BE2C (cell line): ENCODE data around the gene ANKRD17.
"Not testable (repeated sequence)": the region's sequence is repeated elsewhere in the genome, so short reads cannot be mapped to it uniquely, and the experiment has no call there.

Experiments used
- DNase-seq: peaks from one replicate; pipeline ENCODE4 v3.0.0-alpha.2; 2020
- H3K27me3 ChIP-seq: fragments of 250-450 bp; sonication (Bioruptor Pico); 2 replicates; pipeline ENCODE4 v1.5.1; 2020; ENCODE audit warnings: mild to moderate bottlenecking
- H3K36me3 ChIP-seq: fragments of 250-450 bp; sonication (Bioruptor Pico); 2 replicates; pipeline ENCODE4 v1.5.1; 2020; ENCODE audit warnings: mild to moderate bottlenecking
- H3K4me1 ChIP-seq: fragments of 250-450 bp; sonication (Bioruptor Pico); 2 replicates; pipeline ENCODE4 v1.5.1; 2020
- H3K4me3 ChIP-seq: 2 replicates; pipeline ENCODE4 v1.5.1; 2011; ENCODE audit warnings: low read depth, low read length
- H3K9me3 ChIP-seq: fragments of 250-450 bp; sonication (Bioruptor Pico); 2 replicates; pipeline ENCODE4 v1.5.1; 2020
- TF ChIP-seq, protein P1 (sequence below): IDR thresholded peaks from 2 replicates; pipeline ENCODE4 v1.5.1; 2012; ENCODE audit warnings: mild to moderate bottlenecking, low read depth, low read length

ANKRD17 gene

GRCh38 chr4:73258436-73258685, 237 bp downstream of the ANKRD17 start:
- H3K9me3 ChIP-seq: no peaks in the 10 kb centered on the region
- no peaks in the 10 kb centered on the region for H3K4me1 ChIP-seq
- DNase-seq: no peak
- peak overlapping the region; percentile 89 for H3K4me3 ChIP-seq
- TF ChIP-seq, protein P1, sequence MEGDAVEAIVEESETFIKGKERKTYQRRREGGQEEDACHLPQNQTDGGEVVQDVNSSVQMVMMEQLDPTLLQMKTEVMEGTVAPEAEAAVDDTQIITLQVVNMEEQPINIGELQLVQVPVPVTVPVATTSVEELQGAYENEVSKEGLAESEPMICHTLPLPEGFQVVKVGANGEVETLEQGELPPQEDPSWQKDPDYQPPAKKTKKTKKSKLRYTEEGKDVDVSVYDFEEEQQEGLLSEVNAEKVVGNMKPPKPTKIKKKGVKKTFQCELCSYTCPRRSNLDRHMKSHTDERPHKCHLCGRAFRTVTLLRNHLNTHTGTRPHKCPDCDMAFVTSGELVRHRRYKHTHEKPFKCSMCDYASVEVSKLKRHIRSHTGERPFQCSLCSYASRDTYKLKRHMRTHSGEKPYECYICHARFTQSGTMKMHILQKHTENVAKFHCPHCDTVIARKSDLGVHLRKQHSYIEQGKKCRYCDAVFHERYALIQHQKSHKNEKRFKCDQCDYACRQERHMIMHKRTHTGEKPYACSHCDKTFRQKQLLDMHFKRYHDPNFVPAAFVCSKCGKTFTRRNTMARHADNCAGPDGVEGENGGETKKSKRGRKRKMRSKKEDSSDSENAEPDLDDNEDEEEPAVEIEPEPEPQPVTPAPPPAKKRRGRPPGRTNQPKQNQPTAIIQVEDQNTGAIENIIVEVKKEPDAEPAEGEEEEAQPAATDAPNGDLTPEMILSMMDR: no peak
- peaks cover 16% of the 10 kb centered on the region for H3K36me3 ChIP-seq
- no peaks in the 10 kb centered on the region for H3K27me3 ChIP-seq

DNA sequence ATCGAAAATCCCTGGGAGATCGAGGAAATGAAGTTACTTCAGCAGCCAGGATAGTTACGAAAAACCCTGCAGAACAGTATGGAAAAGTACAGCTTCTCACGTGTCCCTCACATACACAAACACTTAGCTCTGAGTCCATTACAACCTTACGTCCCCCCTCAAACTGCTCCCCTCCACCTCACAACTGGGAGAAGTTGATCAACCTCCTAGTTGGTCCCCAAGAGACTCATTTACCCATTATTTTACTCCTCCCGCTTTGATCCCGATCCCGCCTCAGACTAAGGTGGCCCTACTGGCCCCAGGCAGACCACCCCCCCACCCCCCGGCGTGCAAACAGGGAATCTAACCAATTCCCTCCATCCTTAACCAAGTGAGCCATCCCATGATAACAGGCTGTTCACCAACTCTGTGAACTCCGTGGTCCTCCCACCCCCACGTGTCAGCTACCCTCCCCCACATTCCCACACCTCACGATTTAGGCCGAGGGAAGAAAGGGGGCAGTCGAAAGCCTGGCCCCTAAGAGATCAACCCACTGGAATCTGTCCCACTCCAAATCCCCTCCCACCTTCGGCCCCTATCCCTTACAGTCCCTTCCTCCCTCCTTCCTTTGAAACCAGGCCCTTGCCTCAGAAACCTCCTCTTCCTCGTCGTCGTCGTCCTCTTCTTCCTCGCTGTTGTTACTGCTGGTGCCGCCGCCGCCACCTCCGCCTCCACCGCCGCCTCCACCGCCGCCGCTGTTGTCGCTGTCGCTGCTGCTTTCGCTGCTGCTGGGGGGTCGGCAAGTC, 755 bp downstream of the ANKRD17 start:
- peak; percentile 53 for DNase-seq
- H3K4me3 ChIP-seq: peak overlapping the region; percentile 89
- peaks cover 21% of the 10 kb centered on the region for H3K36me3 ChIP-seq
- H3K27me3 ChIP-seq: no peaks in the 10 kb centered on the region
- H3K9me3 ChIP-seq: no peaks in the 10 kb centered on the region
- no peaks in the 10 kb centered on the region for H3K4me1 ChIP-seq
- TF ChIP-seq, protein P1: no peak

DNA sequence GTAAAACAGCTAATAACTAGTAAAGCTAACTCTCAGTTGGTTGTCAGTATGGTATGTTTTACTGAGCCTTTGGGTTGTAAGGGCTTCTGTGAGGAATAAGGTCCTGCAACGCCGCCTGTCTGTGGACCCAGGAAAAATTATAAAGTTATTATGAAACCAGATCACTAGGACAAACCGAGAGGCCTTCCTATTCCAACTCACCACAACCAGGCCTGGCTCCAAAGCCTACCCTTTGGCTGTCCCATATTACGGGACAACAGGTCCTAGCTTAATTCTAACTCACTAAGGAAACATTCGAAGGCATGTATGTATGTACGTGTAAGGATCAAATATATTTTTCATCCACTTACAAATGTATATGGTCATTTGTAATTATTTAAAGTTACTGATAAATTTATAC, 1.4 kb downstream of the ANKRD17 start:
- Histone ChIP-seq H3K4me1 (no peaks in the 10 kb centered on the region), H3K9me3 (no peaks in the 10 kb centered on the region), H3K27me3 (no peaks in the 10 kb centered on the region), H3K4me3 (peak overlapping the region; percentile 89), H3K36me3 (peaks cover 22% of the 10 kb centered on the region)
- TF ChIP-seq, protein P1: peak; percentile 81
- peak; percentile 77 for DNase-seq

DNA sequence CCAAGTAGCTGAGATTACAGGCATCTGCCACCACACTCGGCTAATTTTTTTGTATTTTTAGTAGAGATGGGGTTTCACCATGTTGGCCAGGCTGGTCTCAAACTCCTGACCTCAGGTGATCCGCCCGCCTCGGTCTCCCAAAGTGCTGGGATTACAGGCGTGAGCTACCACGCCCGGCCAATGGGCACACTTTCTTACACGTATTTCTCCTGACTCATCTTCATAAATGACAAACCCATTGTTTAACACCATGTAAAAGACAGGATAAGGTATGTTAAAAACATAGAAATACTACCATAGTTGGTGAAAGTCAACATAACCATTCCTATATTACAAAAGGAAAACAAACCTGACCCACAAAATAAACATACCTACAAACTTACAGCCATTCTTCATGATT, 2.8 kb downstream of the ANKRD17 start:
- peak overlapping the region; percentile 89 for H3K4me3 ChIP-seq
- peaks cover 35% of the 10 kb centered on the region for H3K36me3 ChIP-seq
- not testable (repeated sequence) for DNase-seq, H3K27me3 ChIP-seq, H3K4me1 ChIP-seq, H3K9me3 ChIP-seq

DNA sequence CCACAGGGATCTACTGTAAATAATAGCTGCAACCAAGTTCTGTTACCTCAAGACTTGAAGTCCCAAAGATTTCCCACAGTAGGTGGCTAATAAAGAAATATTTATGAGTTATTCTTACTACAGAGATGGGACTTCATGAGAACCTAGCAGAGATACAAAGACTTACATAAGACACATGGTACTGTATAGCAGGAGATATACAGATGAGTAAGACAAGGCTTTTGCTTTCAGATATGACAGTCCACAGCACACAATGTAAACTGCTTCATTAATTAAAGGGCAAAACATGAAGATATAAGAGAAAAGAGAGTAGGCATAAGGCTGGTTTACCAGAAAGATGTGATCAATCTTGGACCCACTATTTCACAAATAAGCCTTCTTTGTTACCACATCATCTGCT, 6.6 kb downstream of the ANKRD17 start:
- no peaks in the 10 kb centered on the region for H3K4me1 ChIP-seq
- DNase-seq: no peak
- no peak overlapping the region for H3K4me3 ChIP-seq
- no peaks in the 10 kb centered on the region for H3K27me3 ChIP-seq
- peaks cover 43% of the 10 kb centered on the region for H3K36me3 ChIP-seq
- no peaks in the 10 kb centered on the region for H3K9me3 ChIP-seq
- TF ChIP-seq, protein P1: no peak

DNA sequence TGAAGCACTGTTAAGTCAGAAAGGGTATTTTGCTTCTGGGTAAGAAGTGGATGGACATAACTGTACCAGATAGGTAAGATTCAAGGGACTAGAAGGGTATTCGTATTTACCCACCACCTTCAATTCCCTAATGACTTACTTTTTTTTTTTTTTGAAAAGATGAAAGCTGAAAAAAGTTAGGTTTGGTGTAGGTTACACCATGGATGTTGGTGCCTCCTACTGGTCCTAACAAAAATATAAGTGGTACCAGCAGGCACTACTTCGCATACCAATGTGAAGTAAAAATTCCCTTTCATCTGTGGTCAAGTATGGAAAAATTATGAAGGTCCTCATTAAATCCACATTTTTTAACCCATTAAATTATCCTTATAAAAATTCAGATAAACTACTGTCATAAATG, 7.2 kb downstream of the ANKRD17 start:
- no peaks in the 10 kb centered on the region for H3K4me1 ChIP-seq
- H3K27me3 ChIP-seq: no peaks in the 10 kb centered on the region
- TF ChIP-seq, protein P1: peak; percentile 38
- DNase-seq: no peak
- no peak overlapping the region for H3K4me3 ChIP-seq
- H3K9me3 ChIP-seq: no peaks in the 10 kb centered on the region
- peaks cover 38% of the 10 kb centered on the region for H3K36me3 ChIP-seq

DNA sequence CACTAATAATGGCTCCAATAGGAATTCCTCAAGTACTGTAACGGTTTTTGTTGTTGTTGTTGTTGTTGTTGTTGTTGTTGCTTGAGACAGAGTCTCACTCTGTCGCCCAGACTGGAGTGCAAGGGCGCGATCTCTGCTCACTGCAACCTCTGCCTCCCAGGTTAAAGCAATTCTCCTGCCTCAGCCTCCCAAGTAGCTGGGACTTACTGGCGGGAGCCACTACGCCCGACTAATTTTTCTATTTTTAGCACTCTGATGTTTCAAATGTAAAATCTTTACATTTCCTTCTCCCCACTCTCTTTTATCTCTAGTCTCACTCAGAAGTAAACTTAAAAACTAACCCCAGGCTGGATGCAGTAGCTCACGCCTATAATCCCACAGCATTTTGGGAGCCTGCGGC, 8.0 kb downstream of the ANKRD17 start:
- H3K27me3 ChIP-seq: no peaks in the 10 kb centered on the region
- H3K9me3 ChIP-seq: no peaks in the 10 kb centered on the region; the same call in 1 of the 2 replicates
- TF ChIP-seq, protein P1: no peak
- H3K4me3 ChIP-seq: no peak overlapping the region
- H3K36me3 ChIP-seq: peaks cover 31% of the 10 kb centered on the region
- H3K4me1 ChIP-seq: no peaks in the 10 kb centered on the region
- DNase-seq: no peak
